Loucy (cell line): ENCODE data around the gene EEF1AKMT1.

Experiments
- CTCF ChIP-seq: fragments of 200-600 bp; sonication (generic); conservative IDR thresholded peaks from 2 replicates; pipeline ENCODE4 v1.5.1; 2014; ENCODE audit warnings: mild to moderate bottlenecking, antibody characterized with exemption, low read length
- EZH2phosphoT487 ChIP-seq: fragments of 200-600 bp; IDR thresholded peaks from 2 replicates; pipeline ENCODE4 v1.6.1; 2018; ENCODE audit warnings: antibody characterized with exemption, mild to moderate bottlenecking, moderate library complexity, borderline replicate concordance

- TF ChIP-seq CTCF (no peak), EZH2phosphoT487 (no peak)
Observed at GRCh38 chr13:20702530-20702914, 71.2 kb downstream of the EEF1AKMT1 start.
